Measurements from ENCODE around the gene GTF3C2. TPM values are rescaled to one million over a fixed set of nuclear protein-coding genes. Genes with fewer than 3 reads are reported as not detected.

Gene GTF3C2
- total and polyA plus RNA-seq, 9 of the 15 experiments (the other 6 are each of a cell fraction or from before 2014, with no cell fraction given) = 35.5 to 96.8 (median 53.0) TPM

DNA sequence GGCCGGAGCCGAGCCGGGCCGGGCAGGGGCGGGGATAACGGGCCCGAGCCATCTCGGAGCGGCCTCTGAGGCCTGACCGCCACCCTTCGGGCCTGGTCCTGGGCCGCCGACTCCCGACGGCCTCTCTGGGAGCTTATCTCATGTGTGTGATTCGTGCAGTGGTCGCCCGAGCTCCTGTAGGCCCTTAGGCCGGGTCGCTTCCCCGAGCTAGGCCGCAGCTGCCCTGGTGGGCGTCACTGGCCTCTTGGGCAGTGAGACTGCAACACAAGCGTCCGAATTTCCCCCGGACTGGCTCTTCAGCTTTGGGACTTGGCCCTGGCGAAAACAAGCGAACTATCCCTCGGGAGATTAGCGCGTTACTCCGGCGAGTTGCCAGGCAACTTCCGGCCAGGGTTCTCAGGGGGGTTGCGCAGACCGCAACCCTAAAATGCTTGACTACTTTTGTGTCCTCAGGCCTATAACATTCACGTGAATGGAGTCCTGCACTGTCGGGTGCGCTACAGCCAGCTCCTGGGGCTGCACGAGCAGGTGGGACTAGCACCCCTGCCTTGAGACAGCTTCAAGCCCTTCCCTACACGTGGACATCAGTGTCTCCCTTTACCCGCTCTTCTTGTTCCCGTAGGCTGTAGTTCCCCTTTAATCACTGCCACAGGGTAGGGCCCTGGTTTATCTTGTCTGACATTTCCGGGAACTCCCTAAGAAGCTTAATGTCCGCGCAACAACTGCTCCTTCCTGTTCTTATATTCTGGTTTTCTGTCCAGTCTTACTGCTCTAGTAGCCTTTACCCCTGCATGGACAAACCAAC lies 14.5 kb upstream of the GTF3C2 start (continued):
- TF ChIP-seq KLF16 (IDR thresholded peaks at IDR 0.05) (no peak), L3MBTL2 (IDR thresholded peaks at IDR 0.05) (peak; percentile 98), SPI1 (IDR thresholded peaks at IDR 0.05; ENCODE audit: borderline replicate concordance, low read depth, low read length) (peak; percentile 54; the same call in 1 of the 2 replicates), HNRNPLL (IDR thresholded peaks at IDR 0.05; ENCODE audit: low read depth, low read length, poor library complexity, severe bottlenecking) (no peak), HNRNPUL1 (IDR thresholded peaks at IDR 0.05; ENCODE audit: low read length) (no peak), TAF1 (IDR thresholded peaks at IDR 0.05; ENCODE audit: control insufficient read depth, extremely low read depth, insufficient read depth, low read length, severe bottlenecking) (peak; percentile 33), ZC3H11A (IDR thresholded peaks at IDR 0.05; ENCODE audit: low read depth, low read length) (no peak), HDAC1 (IDR thresholded peaks at IDR 0.05) (peak in 1 of 2 experiments; percentile 84; a peak in 1 of 4 replicates), CBX1 (IDR thresholded peaks at IDR 0.05; ENCODE audit: low read depth) (peak; percentile 9; the same call in 1 of the 2 replicates), GATAD2A (IDR thresholded peaks at IDR 0.05) (no peak), NFE2L1 (tag; IDR thresholded peaks at IDR 0.05; ENCODE audit: borderline replicate concordance, low read depth) (no peak), SMAD1 (IDR thresholded peaks at IDR 0.05; ENCODE audit: low read depth, low read length, partially characterized antibody) (no peak), SNIP1 (IDR thresholded peaks at IDR 0.05; ENCODE audit: low read depth) (no peak), LARP7 (IDR thresholded peaks at IDR 0.05) (no peak), SRSF3 (IDR thresholded peaks at IDR 0.05; ENCODE audit: insufficient read depth, low read length) (no peak)
- TF ChIP-seq, protein P1, sequence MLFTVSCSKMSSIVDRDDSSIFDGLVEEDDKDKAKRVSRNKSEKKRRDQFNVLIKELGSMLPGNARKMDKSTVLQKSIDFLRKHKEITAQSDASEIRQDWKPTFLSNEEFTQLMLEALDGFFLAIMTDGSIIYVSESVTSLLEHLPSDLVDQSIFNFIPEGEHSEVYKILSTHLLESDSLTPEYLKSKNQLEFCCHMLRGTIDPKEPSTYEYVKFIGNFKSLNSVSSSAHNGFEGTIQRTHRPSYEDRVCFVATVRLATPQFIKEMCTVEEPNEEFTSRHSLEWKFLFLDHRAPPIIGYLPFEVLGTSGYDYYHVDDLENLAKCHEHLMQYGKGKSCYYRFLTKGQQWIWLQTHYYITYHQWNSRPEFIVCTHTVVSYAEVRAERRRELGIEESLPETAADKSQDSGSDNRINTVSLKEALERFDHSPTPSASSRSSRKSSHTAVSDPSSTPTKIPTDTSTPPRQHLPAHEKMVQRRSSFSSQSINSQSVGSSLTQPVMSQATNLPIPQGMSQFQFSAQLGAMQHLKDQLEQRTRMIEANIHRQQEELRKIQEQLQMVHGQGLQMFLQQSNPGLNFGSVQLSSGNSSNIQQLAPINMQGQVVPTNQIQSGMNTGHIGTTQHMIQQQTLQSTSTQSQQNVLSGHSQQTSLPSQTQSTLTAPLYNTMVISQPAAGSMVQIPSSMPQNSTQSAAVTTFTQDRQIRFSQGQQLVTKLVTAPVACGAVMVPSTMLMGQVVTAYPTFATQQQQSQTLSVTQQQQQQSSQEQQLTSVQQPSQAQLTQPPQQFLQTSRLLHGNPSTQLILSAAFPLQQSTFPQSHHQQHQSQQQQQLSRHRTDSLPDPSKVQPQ (CRISPR knock-in tag; IDR thresholded peaks at IDR 0.05; ENCODE audit: borderline replicate concordance) = no peak
- TF ChIP-seq, protein P2, sequence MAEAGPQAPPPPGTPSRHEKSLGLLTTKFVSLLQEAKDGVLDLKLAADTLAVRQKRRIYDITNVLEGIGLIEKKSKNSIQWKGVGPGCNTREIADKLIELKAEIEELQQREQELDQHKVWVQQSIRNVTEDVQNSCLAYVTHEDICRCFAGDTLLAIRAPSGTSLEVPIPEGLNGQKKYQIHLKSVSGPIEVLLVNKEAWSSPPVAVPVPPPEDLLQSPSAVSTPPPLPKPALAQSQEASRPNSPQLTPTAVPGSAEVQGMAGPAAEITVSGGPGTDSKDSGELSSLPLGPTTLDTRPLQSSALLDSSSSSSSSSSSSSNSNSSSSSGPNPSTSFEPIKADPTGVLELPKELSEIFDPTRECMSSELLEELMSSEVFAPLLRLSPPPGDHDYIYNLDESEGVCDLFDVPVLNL (CRISPR knock-in tag; IDR thresholded peaks at IDR 0.05; ENCODE audit: low read depth) = 0 out of 2 replicates have a peak, but pooled peaks have one; percentile 5
- TF ChIP-seq, protein P3, sequence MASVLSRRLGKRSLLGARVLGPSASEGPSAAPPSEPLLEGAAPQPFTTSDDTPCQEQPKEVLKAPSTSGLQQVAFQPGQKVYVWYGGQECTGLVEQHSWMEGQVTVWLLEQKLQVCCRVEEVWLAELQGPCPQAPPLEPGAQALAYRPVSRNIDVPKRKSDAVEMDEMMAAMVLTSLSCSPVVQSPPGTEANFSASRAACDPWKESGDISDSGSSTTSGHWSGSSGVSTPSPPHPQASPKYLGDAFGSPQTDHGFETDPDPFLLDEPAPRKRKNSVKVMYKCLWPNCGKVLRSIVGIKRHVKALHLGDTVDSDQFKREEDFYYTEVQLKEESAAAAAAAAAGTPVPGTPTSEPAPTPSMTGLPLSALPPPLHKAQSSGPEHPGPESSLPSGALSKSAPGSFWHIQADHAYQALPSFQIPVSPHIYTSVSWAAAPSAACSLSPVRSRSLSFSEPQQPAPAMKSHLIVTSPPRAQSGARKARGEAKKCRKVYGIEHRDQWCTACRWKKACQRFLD (CRISPR knock-in tag; IDR thresholded peaks at IDR 0.05) = no peak; the same call in none of the 2 replicates
- TF ChIP-seq, protein P4, sequence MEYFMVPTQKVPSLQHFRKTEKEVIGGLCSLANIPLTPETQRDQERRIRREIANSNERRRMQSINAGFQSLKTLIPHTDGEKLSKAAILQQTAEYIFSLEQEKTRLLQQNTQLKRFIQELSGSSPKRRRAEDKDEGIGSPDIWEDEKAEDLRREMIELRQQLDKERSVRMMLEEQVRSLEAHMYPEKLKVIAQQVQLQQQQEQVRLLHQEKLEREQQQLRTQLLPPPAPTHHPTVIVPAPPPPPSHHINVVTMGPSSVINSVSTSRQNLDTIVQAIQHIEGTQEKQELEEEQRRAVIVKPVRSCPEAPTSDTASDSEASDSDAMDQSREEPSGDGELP (CRISPR knock-in tag; IDR thresholded peaks at IDR 0.05; ENCODE audit: borderline replicate concordance) = no peak
- TF ChIP-seq, protein P5, sequence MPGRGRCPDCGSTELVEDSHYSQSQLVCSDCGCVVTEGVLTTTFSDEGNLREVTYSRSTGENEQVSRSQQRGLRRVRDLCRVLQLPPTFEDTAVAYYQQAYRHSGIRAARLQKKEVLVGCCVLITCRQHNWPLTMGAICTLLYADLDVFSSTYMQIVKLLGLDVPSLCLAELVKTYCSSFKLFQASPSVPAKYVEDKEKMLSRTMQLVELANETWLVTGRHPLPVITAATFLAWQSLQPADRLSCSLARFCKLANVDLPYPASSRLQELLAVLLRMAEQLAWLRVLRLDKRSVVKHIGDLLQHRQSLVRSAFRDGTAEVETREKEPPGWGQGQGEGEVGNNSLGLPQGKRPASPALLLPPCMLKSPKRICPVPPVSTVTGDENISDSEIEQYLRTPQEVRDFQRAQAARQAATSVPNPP (IDR thresholded peaks at IDR 0.05; ENCODE audit: borderline replicate concordance, insufficient read depth, insufficient read length) = no peak
